ENCODE results near the gene APOBEC3A. TPM values are rescaled to one million over a fixed set of nuclear protein-coding genes. Genes with fewer than 3 reads are reported as not detected.

APOBEC3A gene
- total RNA-seq = not detected in 2 replicates

DNA sequence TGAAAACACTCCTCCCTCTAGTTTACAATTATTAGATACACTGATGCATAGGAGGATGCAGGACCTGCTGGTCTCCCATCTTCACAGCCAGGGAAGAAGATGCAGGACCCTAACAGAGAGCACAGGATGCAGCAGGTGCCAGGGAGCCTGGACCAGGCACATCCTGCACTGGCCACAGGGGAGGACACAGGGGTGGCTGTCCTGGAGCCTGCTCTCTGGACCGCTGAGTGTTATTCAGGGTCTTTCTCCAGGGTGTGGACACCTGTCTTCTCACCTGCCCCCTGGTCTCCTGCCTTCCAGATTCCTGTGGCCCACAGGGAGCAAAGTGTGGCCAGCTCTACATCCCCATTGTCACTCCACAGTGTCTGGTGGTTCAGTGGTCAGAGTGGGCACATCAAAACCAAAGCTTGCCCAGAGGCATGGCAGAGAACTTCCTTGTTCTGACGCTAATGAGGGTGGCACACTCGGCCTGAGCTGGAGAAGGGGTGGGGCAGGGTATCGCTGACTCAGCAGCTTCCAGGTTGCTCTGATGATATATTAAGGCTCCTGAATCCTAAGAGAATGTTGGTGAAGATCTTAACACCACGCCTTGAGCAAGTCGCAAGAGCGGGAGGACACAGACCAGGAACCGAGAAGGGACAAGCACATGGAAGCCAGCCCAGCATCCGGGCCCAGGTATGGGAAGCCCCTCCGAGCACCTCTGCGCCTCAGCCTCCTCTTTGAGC is at the start of gene APOBEC3A:
APOBEC3A (plus strand) TSS at position 564 of the 725 bp plus-strand sequence; CDS start at position 647, 83 bp downstream.

DNA sequence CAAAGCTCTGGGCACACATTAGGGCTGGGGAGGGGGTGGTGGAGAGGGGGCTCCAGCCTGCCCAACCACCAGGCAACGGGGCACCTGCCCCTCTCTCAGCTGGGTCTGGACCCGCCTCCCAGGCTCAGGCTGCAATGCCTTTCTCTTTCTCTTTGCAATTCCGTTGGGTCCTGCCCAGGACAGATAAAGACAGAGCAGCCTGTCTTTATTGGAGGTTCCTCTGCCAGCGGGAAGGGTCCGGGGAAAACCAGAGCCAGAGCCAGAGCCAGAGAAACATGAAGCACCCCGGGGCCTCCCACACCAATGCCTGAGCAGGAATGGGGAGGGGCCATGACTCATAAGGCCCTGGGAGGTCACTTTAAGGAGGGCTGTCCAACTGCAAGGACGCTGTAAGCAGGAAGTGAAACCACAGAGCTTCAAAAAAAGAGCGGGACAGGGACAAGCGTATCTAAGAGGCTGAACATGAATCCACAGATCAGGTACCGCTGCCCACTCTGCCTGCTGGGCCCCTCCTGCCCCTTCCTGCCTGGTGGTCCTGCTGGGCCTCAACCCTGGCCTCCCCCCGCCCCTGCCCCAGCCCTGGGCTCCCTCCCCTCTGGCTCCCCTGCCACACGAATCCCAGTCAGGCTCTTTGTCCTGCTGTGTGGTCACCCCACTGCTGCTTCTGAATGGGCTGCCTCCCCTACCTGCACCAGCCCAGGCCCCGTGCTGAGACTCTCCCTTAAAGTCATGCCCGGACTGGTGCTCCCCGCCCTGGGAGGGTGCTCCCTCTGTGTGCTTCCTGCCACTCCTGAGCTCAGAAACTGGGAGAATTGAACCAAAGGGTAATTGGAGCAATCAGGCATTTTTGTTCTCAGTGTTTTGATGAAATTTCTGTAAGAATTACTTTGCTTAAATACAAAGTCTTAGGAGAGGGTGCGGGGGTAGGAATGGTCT is 24.9 kb downstream of the APOBEC3A start, which contains the start of gene APOBEC3B:
APOBEC3B (plus strand) TSS at position 356 of the 936 bp plus-strand sequence; CDS start at position 463, 107 bp downstream.

Other genes starting within 250 kb of the APOBEC3A start
- gene SUN2, start 201.6 kb upstream of the APOBEC3A start, total RNA-seq = 95.9 and 142 TPM in 2 replicates
- 17.3 and 20.3 TPM in 2 replicates for gene DNAL4, start 163.5 kb upstream of the APOBEC3A start, total RNA-seq
- 4.7 and 7.8 TPM in 2 replicates for gene NPTXR, start 113.6 kb upstream of the APOBEC3A start, total RNA-seq
- 61.8 and 65.1 TPM in 2 replicates for gene CBX6, start 85.4 kb upstream of the APOBEC3A start, total RNA-seq
- 0.30 and 2.0 TPM in 2 replicates for gene APOBEC3B, start 24.7 kb downstream of the APOBEC3A start, total RNA-seq
- 13.1 and 15.0 TPM in 2 replicates for gene APOBEC3C, start 56.6 kb downstream of the APOBEC3A start, total RNA-seq
- 1.4 and 1.6 TPM in 2 replicates for gene APOBEC3D, start 63.5 kb downstream of the APOBEC3A start, total RNA-seq
- gene APOBEC3F, start 83.3 kb downstream of the APOBEC3A start, total RNA-seq = 6.3 and 7.6 TPM in 2 replicates
- gene APOBEC3G, start 119.7 kb downstream of the APOBEC3A start, total RNA-seq = 3.8 and 16.2 TPM in 2 replicates
- 0.98 TPM in 1 of 2 replicates, not detected in the other for gene APOBEC3H, start 139.6 kb downstream of the APOBEC3A start, total RNA-seq
- 8.2 and 9.5 TPM in 2 replicates for gene CBX7, start 195.1 kb downstream of the APOBEC3A start, total RNA-seq